Vagina (tissue), 2 donors: ENCODE data around the gene RBM44. TPM values are rescaled to one million over a fixed set of nuclear protein-coding genes. Genes with fewer than 3 reads are reported as not detected.

Experiments
- DNase-seq, 2 donors: peaks; one replicate each; pipeline ENCODE4 v3.0.0-alpha.2; 2017; ENCODE audit errors: extremely low spot score in 2 of 2
- H3K27ac ChIP-seq: fragments of 200-600 bp; sonication (generic); one replicate; pipeline ENCODE4 v1.5.1; 2019
- H3K27me3 ChIP-seq: fragments of 200-600 bp; sonication (generic); one replicate; pipeline ENCODE4 v1.5.1; 2019
- H3K36me3 ChIP-seq, 2 donors: fragments of 200-600 bp; sonication (generic); one replicate each; pipeline ENCODE4 v1.5.1; 2017 to 2019
- H3K4me1 ChIP-seq: fragments of 200-600 bp; sonication (generic); one replicate; pipeline ENCODE4 v1.5.1; 2019
- H3K4me3 ChIP-seq, 2 donors: fragments of 200-600 bp; sonication (generic); 1 replicate in 1 of 2; 2 replicates in 1 of 2; pipeline ENCODE4 v1.5.1; 2016 to 2019
- H3K9me3 ChIP-seq: fragments of 200-600 bp; sonication (generic); one replicate; pipeline ENCODE4 v1.5.1; 2019
- POLR2A ChIP-seq, 2 donors: fragments of 450-650 bp; IDR thresholded peaks; one replicate each; pipeline ENCODE4 v1.6.1; 2017; ENCODE audit warnings: antibody characterized with exemption in 2 of 2, mild to moderate bottlenecking in 2 of 2, moderate library complexity in 2 of 2
- POLR2AphosphoS5 ChIP-seq, 2 donors: sonication (generic); formaldehyde crosslinking; IDR thresholded peaks; one replicate each; pipeline ENCODE4 v1.9.0; 2017; ENCODE audit warnings: antibody characterized with exemption in 2 of 2, mild to moderate bottlenecking in 2 of 2, low read depth in 1 of 2; ENCODE audit not compliant: insufficient read depth in 1 of 2
- intact Hi-C: fragments of 100-400 bp; cut with DNase I; formaldehyde crosslinking; loops from one replicate; pipeline ENCODE4 v1.15.1; 2023
- total RNA-seq: library from RNA; depleted of rRNA; stranded (reverse); fragments of >200 nt; gene quantifications from one replicate; pipeline ENCODE4 v1.2.3, GENCODE V29; 2016
- TF ChIP-seq, protein P1 (sequence below), 3 experiments: fragments of 450-650 bp in 2 of 3; fragments of 200-600 bp in 1 of 3; sonication (generic) in 1 of 3; IDR thresholded peaks; one replicate each; pipeline ENCODE4 v1.5.1; 2017 to 2019; ENCODE audit warnings: antibody characterized with exemption in 3 of 3, mild to moderate bottlenecking in 2 of 3, moderate library complexity in 2 of 3

The RBM44 gene
- total RNA-seq, 1 donor from 2014 or later = 0.98 TPM

DNA sequence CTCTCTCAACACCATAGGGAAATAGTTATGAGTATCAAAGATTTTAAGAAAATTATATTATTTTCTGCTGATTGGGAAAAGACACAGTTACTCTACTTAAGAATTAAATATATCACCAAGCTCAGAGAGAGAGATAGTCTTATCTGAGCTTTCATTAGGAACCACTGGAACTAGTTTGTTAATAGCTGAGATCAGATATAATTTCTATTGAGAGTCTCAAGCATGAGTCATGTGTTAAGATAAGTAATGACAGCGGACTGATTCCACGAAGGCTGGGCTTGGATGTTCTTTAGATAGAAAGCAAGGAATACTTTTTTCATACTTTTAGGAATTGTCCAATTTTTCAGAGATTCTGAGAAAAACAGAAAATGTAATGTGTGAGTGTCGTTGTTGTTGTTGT, 44.4 kb upstream of the RBM44 start:
- Histone ChIP-seq H3K4me3 (no peak overlapping the region), H3K27me3 (no peaks in the 10 kb centered on the region), H3K27ac (no peak overlapping the region), H3K4me1 (no peaks in the 10 kb centered on the region), H3K36me3 (peaks cover 0 to 90% of the 10 kb centered on the region in 2 donors), H3K9me3 (no peaks in the 10 kb centered on the region)
- no peak for TF ChIP-seq POLR2A (IDR thresholded peaks at IDR 0.05)
- TF ChIP-seq, protein P1, sequence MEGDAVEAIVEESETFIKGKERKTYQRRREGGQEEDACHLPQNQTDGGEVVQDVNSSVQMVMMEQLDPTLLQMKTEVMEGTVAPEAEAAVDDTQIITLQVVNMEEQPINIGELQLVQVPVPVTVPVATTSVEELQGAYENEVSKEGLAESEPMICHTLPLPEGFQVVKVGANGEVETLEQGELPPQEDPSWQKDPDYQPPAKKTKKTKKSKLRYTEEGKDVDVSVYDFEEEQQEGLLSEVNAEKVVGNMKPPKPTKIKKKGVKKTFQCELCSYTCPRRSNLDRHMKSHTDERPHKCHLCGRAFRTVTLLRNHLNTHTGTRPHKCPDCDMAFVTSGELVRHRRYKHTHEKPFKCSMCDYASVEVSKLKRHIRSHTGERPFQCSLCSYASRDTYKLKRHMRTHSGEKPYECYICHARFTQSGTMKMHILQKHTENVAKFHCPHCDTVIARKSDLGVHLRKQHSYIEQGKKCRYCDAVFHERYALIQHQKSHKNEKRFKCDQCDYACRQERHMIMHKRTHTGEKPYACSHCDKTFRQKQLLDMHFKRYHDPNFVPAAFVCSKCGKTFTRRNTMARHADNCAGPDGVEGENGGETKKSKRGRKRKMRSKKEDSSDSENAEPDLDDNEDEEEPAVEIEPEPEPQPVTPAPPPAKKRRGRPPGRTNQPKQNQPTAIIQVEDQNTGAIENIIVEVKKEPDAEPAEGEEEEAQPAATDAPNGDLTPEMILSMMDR (IDR thresholded peaks at IDR 0.05) = no peak
- TF ChIP-seq POLR2AphosphoS5 (IDR thresholded peaks at IDR 0.05; ENCODE audit: insufficient read depth in 1 of 2, low read depth in 1 of 2) = no peak
- DNase-seq = no peak
- intact Hi-C loops = no loop called here

DNA sequence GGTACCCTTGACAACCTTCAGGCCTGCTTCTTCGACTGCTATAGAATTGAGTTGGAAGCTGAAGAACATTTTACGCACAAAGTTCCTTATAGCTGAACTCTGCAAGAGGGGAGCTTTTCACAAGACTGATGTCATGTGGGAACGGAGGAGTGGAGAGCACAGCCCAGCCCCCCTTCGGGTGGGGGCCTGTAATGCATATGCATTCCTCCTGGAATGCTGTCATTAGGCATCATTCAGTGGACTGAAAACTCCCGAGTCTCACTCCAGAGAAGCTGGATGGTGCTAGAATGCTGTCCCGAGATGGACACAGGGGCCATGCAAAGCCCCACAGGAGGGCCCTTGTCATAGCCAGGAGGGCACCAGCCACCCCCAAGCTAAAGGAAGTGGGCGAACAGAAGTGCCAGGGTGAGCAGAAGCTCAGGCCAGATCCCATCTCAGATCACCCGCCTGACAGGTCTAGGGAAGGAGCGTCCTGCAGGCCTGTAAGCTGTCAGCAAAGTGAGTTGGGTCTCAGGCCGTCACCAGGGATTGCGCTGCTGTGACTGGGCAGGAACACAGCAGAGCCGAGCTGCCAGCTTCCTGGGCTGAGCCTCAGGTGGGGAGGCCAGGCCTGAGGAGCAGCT, 43.8 kb upstream of the RBM44 start:
- H3K4me1 ChIP-seq = no peaks in the 10 kb centered on the region
- DNase-seq = no peak
- no peak overlapping the region for H3K27ac ChIP-seq
- H3K27me3 ChIP-seq = no peaks in the 10 kb centered on the region
- TF ChIP-seq, protein P1 (IDR thresholded peaks at IDR 0.05) = no peak
- TF ChIP-seq POLR2A (IDR thresholded peaks at IDR 0.05) = no peak
- TF ChIP-seq POLR2AphosphoS5 (IDR thresholded peaks at IDR 0.05; ENCODE audit: insufficient read depth in 1 of 2, low read depth in 1 of 2) = peak in 1 of 2 donors; percentile 13
- H3K36me3 ChIP-seq = peaks cover 0 to 91% of the 10 kb centered on the region in 2 donors
- H3K4me3 ChIP-seq = no peak overlapping the region
- H3K9me3 ChIP-seq = no peaks in the 10 kb centered on the region
- intact Hi-C loops = no loop called here

DNA sequence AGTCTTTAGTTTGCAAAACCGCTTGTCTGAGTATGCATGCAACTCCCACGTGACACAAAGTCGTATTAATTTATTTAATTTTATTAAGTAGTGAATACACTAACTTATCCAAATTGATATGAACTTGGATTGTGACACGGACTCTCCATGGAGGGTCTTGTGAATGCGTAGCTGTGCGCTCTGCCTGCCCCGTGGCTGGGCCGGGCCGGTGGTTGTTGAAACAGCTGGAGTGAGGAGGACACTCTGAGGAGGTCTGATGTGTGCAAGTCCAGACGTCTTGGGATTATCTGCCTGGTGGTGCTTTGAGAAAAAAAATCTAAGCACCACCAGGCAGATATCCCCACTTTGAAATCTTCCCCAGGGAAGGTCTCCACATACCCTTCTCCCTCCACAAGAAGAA, 41.0 kb upstream of the RBM44 start:
- intact Hi-C loops = no loop called here
- no peak overlapping the region for H3K4me3 ChIP-seq
- H3K9me3 ChIP-seq = no peaks in the 10 kb centered on the region
- TF ChIP-seq, protein P1 (IDR thresholded peaks at IDR 0.05) = no peak
- DNase-seq = no peak
- H3K36me3 ChIP-seq = peaks cover 0 to 83% of the 10 kb centered on the region in 2 donors
- no peaks in the 10 kb centered on the region for H3K4me1 ChIP-seq
- no peaks in the 10 kb centered on the region for H3K27me3 ChIP-seq
- H3K27ac ChIP-seq = no peak overlapping the region

DNA sequence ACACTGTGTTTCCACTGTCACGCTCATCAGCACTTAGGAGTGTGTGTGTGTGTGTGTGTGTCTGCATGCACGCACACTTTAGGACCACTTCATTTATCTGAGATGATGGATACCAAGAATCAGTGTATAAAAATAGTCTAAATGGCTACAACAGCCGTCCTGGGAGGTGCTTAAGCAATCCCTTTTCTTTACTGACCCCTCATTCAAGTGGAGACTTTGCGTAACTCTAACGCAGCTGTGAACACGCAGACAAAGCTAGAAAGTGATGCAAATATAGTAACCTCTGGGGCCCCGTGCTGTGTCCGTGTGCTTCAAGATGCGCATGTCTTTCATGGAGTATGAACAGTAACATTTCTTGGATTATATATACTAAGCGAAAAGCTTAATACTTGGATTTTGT, 40.4 kb upstream of the RBM44 start:
- H3K27ac ChIP-seq = no peak overlapping the region
- no peaks in the 10 kb centered on the region for H3K4me1 ChIP-seq
- peaks cover 0 to 84% of the 10 kb centered on the region in 2 donors for H3K36me3 ChIP-seq
- H3K9me3 ChIP-seq = no peaks in the 10 kb centered on the region
- H3K27me3 ChIP-seq = no peaks in the 10 kb centered on the region
- DNase-seq = no peak
- TF ChIP-seq, protein P1 (IDR thresholded peaks at IDR 0.05) = no peak
- TF ChIP-seq POLR2A (IDR thresholded peaks at IDR 0.05) = no peak
- intact Hi-C loops = no loop called here
- H3K4me3 ChIP-seq = no peak overlapping the region

DNA sequence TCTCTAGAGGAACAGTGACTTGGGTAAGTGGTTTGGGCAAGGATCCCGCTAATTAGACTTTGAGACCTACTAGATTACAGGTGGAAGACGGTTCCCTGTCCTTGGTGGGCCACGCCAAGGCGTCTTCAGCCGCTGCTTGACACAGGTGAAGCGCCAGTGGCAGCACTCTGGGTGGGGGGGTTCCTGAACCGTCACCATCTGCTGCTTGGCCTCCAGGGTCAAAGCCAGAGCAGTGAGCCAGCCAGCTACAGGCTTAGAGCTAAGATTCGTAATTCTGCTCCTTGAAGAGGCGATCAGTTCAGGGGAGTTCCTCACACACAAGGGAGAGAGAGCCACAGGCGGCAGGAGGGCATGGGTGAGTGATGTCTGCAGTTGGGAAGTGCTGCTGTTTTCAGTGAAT, 39.4 kb upstream of the RBM44 start:
- intact Hi-C loops = no loop called here
- TF ChIP-seq POLR2AphosphoS5 (IDR thresholded peaks at IDR 0.05; ENCODE audit: insufficient read depth in 1 of 2, low read depth in 1 of 2) (no peak), POLR2A (IDR thresholded peaks at IDR 0.05) (no peak)
- TF ChIP-seq, protein P1 (IDR thresholded peaks at IDR 0.05) = no peak
- DNase-seq = no peak

More for the DNA sequence above, 39.4 kb upstream of the RBM44 start:
- Histone ChIP-seq H3K9me3 (no peaks in the 10 kb centered on the region), H3K27ac (no peak overlapping the region), H3K36me3 (peaks cover 0 to 81% of the 10 kb centered on the region in 2 donors), H3K4me3 (no peak overlapping the region), H3K4me1 (no peaks in the 10 kb centered on the region), H3K27me3 (no peaks in the 10 kb centered on the region)
